Caco-2 (cell line): ENCODE data around the gene GUK1. TPM values are rescaled to one million over a fixed set of nuclear protein-coding genes. Genes with fewer than 3 reads are reported as not detected.

Source experiments
- BruUV-seq: library from RNA; stranded (reverse); fragments of 400-500 nt; replicated peaks from 2 replicates; lab custom pipeline; 2021; lab: Mats Ljungman, UMichigan
- CTCF ChIA-PET: fragments of 300-600 bp; sonication (Branson Sonifier 250); formaldehyde crosslinking; loops from one replicate; lab custom pipeline; 2022; ENCODE audit warnings: antibody characterized with exemption; lab: Charles Lee
- POLR2A ChIA-PET: fragments of 300-600 bp; sonication (Branson Sonifier 250); formaldehyde crosslinking; loops from one replicate; lab custom pipeline; 2022; ENCODE audit warnings: antibody characterized with exemption; lab: Charles Lee
- DNase-seq, 2 experiments: peaks; one replicate each; pipeline versions ENCODE4 v3.0.0 to v3.0.0-alpha.2; 2020 to 2022
- H3K27me3 ChIP-seq: replicated peaks from 2 replicates; pipeline ENCODE4 v1.6.0; 2011; ENCODE audit warnings: low read length; ENCODE audit not compliant: control insufficient read depth, insufficient read depth
- H3K36me3 ChIP-seq: 2 replicates; pipeline ENCODE4 v1.5.1; 2011; ENCODE audit warnings: low read length; ENCODE audit not compliant: control insufficient read depth, insufficient read depth
- H3K4me1 ChIP-seq: fragments of 250-450 bp; sonication (Bioruptor Pico); 2 replicates; pipeline ENCODE4 v1.5.1; 2020; ENCODE audit warnings: mild to moderate bottlenecking
- H3K4me3 ChIP-seq: 2 replicates; pipeline ENCODE4 v1.5.1; 2011; ENCODE audit warnings: low read depth, mild to moderate bottlenecking, control low read depth, low read length
- H3K9me3 ChIP-seq: fragments of 250-450 bp; sonication (Bioruptor Pico); 2 replicates; pipeline ENCODE4 v1.5.1; 2020; ENCODE audit warnings: mild to moderate bottlenecking, moderate library complexity
- H3K27ac Mint-ChIP-seq: one replicate; pipeline ENCODE4 v1.8.0; 2022; ENCODE audit warnings: mixed read lengths; ENCODE audit not compliant: unreplicated experiment
- H3K27me3 Mint-ChIP-seq: one replicate; pipeline ENCODE4 v1.8.0; 2022; ENCODE audit warnings: mixed read lengths; ENCODE audit not compliant: insufficient read depth, unreplicated experiment
- H3K36me3 Mint-ChIP-seq: one replicate; pipeline ENCODE4 v1.8.0; 2022; ENCODE audit warnings: mild to moderate bottlenecking, mixed read lengths; ENCODE audit not compliant: insufficient read depth, unreplicated experiment
- H3K4me1 Mint-ChIP-seq: one replicate; pipeline ENCODE4 v1.8.0; 2022; ENCODE audit warnings: low read depth, mixed read lengths; ENCODE audit not compliant: unreplicated experiment
- H3K4me3 Mint-ChIP-seq: one replicate; pipeline ENCODE4 v1.8.0; 2022; ENCODE audit warnings: mild to moderate bottlenecking, moderate library complexity, mixed read lengths; ENCODE audit not compliant: unreplicated experiment
- H3K9me3 Mint-ChIP-seq: one replicate; pipeline ENCODE4 v1.8.0; 2022; ENCODE audit warnings: mixed read lengths; ENCODE audit not compliant: unreplicated experiment
- CTCF ChIP-seq, 2 experiments: fragments of 200-600 bp in 1 of 2; IDR thresholded peaks; 1 replicate in 1 of 2; 2 replicates in 1 of 2; pipeline versions ENCODE4 v1.5.1 to v1.8.0; 2011 to 2022; ENCODE audit warnings: antibody characterized with exemption in 1 of 2, control low read depth in 1 of 2, inconsistent platforms in 1 of 2, low read depth in 1 of 2, low read length in 1 of 2, mild to moderate bottlenecking in 1 of 2, moderate library complexity in 1 of 2; ENCODE audit not compliant: insufficient read depth in 1 of 2, severe bottlenecking in 1 of 2, unreplicated experiment in 1 of 2
- intact Hi-C: fragments of 100-400 bp; cut with micrococcal nuclease; formaldehyde crosslinking; loops from one replicate; pipeline ENCODE4 v1.10.0; 2022; ENCODE audit not compliant: unreplicated experiment
- total RNA-seq: library from RNA; stranded (reverse); gene quantifications from 2 replicates; pipeline ENCODE4 v1.2.3, GENCODE V29; 2022

Gene GUK1
- total RNA-seq, 1 experiment from 2014 or later = 73.6 TPM

- POLR2A ChIA-PET = no interaction called here
Measured at GRCh38 chr1:228108055-228108690, 31.9 kb upstream of the GUK1 start.

GRCh38 chr1:228108742-228109072 lies 31.4 kb upstream of the GUK1 start:
- CTCF ChIA-PET = interaction anchor here (2.4 kb wide), 1 partner anchor 22 kb away, joined by 23 read pairs; no protein-coding TSS in a partner anchor
- Histone ChIP-seq H3K27me3 (no peaks in the 10 kb centered on the region), H3K36me3 (no peaks in the 10 kb centered on the region), H3K4me3 (peak overlapping the region; percentile 94), H3K9me3 (no peaks in the 10 kb centered on the region), H3K4me1 (peaks cover 20% of the 10 kb centered on the region)
- Mint-ChIP-seq H3K27me3 (no peaks in the 10 kb centered on the region), H3K36me3 (peaks cover 31% of the 10 kb centered on the region), H3K4me3 (peak overlapping the region; percentile 99), H3K4me1 (peaks cover 15% of the 10 kb centered on the region), H3K27ac (peak overlapping the region; percentile 100), H3K9me3 (no peaks in the 10 kb centered on the region)
- no peak for TF ChIP-seq CTCF (IDR thresholded peaks at IDR 0.05; ENCODE audit: insufficient read depth in 1 of 2, low read depth in 1 of 2, low read length in 1 of 2, severe bottlenecking in 1 of 2, unreplicated experiment in 1 of 2)
- DNase-seq = no peak
- POLR2A ChIA-PET = no interaction called here
- intact Hi-C loops = loop anchor here (1.0 to 10.0 kb wide), 3 partner anchors 26 to 624 kb away; partner anchors contain the start of genes ARF1 and IBA57
- BruUV-seq = no TSS peak

More at GRCh38 chr1:228108055-228108690, 31.9 kb upstream of the GUK1 start:
- peak overlapping the region; percentile 100 for H3K27ac Mint-ChIP-seq
- DNase-seq = no peak
- peaks cover 37% of the 10 kb centered on the region for H3K36me3 Mint-ChIP-seq
- Histone ChIP-seq H3K4me1 (peaks cover 22% of the 10 kb centered on the region), H3K4me3 (peak overlapping the region; percentile 94), H3K36me3 (no peaks in the 10 kb centered on the region), H3K27me3 (no peaks in the 10 kb centered on the region), H3K9me3 (no peaks in the 10 kb centered on the region)
- CTCF ChIA-PET = no interaction called here
- no peak for TF ChIP-seq CTCF (IDR thresholded peaks at IDR 0.05; ENCODE audit: insufficient read depth in 1 of 2, low read depth in 1 of 2, low read length in 1 of 2, severe bottlenecking in 1 of 2, unreplicated experiment in 1 of 2)
- H3K4me1 Mint-ChIP-seq = peaks cover 15% of the 10 kb centered on the region
- H3K27me3 Mint-ChIP-seq = no peaks in the 10 kb centered on the region
- BruUV-seq = no TSS peak
- H3K4me3 Mint-ChIP-seq = peak overlapping the region; percentile 99
- no peaks in the 10 kb centered on the region for H3K9me3 Mint-ChIP-seq
- intact Hi-C loops = loop anchor here (2.0 to 10.0 kb wide), 2 partner anchors 25 to 623 kb away; partner anchors contain the start of gene ARF1

- Histone ChIP-seq H3K9me3 (no peaks in the 10 kb centered on the region), H3K36me3 (no peaks in the 10 kb centered on the region), H3K4me3 (peak within 1 kb of the TSS; percentile 94), H3K4me1 (peaks cover 14% of the 10 kb centered on the region), H3K27me3 (no peaks in the 10 kb centered on the region)
- peaks cover 12% of the 10 kb centered on the region for H3K4me1 Mint-ChIP-seq
- no peak for TF ChIP-seq CTCF (IDR thresholded peaks at IDR 0.05; ENCODE audit: insufficient read depth in 1 of 2, low read depth in 1 of 2, low read length in 1 of 2, severe bottlenecking in 1 of 2, unreplicated experiment in 1 of 2)
- BruUV-seq = no TSS peak
- POLR2A ChIA-PET = interaction anchor here (0.6 to 1.4 kb wide), 6 partner anchors 12 to 56 kb away, joined by 3 to 18 read pairs (median 8); partner anchors contain the start of genes ARF1, GUK1 and IBA57
- peaks cover 26% of the 10 kb centered on the region for H3K36me3 Mint-ChIP-seq
- peak; percentile 98 for DNase-seq
- intact Hi-C loops = loop anchor here (1.0 to 10.0 kb wide), 3 partner anchors 27 to 625 kb away; partner anchors contain the start of genes ARF1 and IBA57
- peak within 1 kb of the TSS; percentile 99 for H3K4me3 Mint-ChIP-seq
- CTCF ChIA-PET = interaction anchor here (0.6 to 2.4 kb wide), 5 partner anchors 22 to 110 kb away, joined by 3 to 23 read pairs (median 4); partner anchors contain the start of gene IBA57
- H3K27me3 Mint-ChIP-seq = no peaks in the 10 kb centered on the region
- H3K9me3 Mint-ChIP-seq = no peaks in the 10 kb centered on the region
- H3K27ac Mint-ChIP-seq = peak within 1 kb of the TSS; percentile 100
Measured at GRCh38 chr1:228109073-228109961, 30.8 kb upstream of the GUK1 start, which contains the start of gene MRPL55. TSS of gene MRPL55 (minus strand) at chr1:228109299. CDS start at chr1:228108260, 1,039 bp downstream.
